Thyroid gland (tissue), 4 donors: ENCODE results near the gene ATP13A2. TPM values are rescaled to one million over a fixed set of nuclear protein-coding genes. Genes with fewer than 3 reads are reported as not detected.

Source experiments
- DNase-seq, 2 donors: peaks; one replicate each; pipeline ENCODE4 v3.0.0-alpha.2; 2019
- H3K27ac ChIP-seq, 3 donors: fragments of 200-600 bp; sonication (generic); 1 replicate in 2 of 3; 2 replicates in 1 of 3; pipeline ENCODE4 v1.5.1; 2016 to 2019; ENCODE audit warnings: mild to moderate bottlenecking in 1 of 3, moderate library complexity in 1 of 3
- H3K27me3 ChIP-seq: fragments of 200-600 bp; sonication (generic); one replicate; pipeline ENCODE4 v1.5.1; 2019
- H3K36me3 ChIP-seq, 2 donors: fragments of 200-600 bp; sonication (generic); one replicate each; pipeline ENCODE4 v1.5.1; 2016 to 2019
- H3K4me1 ChIP-seq, 2 donors: fragments of 200-600 bp; sonication (generic); one replicate each; pipeline ENCODE4 v1.5.1; 2017 to 2019
- H3K4me3 ChIP-seq, 3 donors: fragments of 200-600 bp; sonication (generic); replicated peaks in 1 of 3; 1 replicate in 2 of 3; 2 replicates in 1 of 3; pipeline ENCODE4 v1.5.1; 2016; ENCODE audit warnings: mild to moderate bottlenecking in 1 of 3
- H3K9me3 ChIP-seq: fragments of 200-600 bp; sonication (generic); one replicate; pipeline ENCODE4 v1.5.1; 2017
- POLR2A ChIP-seq, 2 donors: fragments of 450-650 bp; IDR thresholded peaks; one replicate each; pipeline ENCODE4 v1.6.1; 2017; ENCODE audit warnings: antibody characterized with exemption in 2 of 2, mild to moderate bottlenecking in 2 of 2, moderate library complexity in 1 of 2
- WGBS, 2 donors: methylation state at CpG; one replicate each; pipeline ENCODE4 v1.1.5; 2017; 5-methylcytosine and 5-hydroxymethylcytosine counted together
- intact Hi-C: fragments of 100-400 bp; cut with DNase I; formaldehyde crosslinking; loops from one replicate; pipeline ENCODE4 v1.15.1; 2023
- total RNA-seq, 4 donors: library from RNA; depleted of rRNA; stranded (reverse); fragments of >200 nt; gene quantifications; one replicate each; pipeline ENCODE4 v1.2.3, GENCODE V29; 2016
- TF ChIP-seq, protein P1 (sequence below), 6 experiments: fragments of 200-600 bp in 3 of 6; fragments of 450-650 bp in 3 of 6; sonication (generic) in 3 of 6; IDR thresholded peaks; one replicate each; pipeline ENCODE4 v1.5.1; 2016 to 2019; ENCODE audit warnings: antibody characterized with exemption in 6 of 6, mild to moderate bottlenecking in 2 of 6, inconsistent platforms in 1 of 6, moderate library complexity in 1 of 6

The ATP13A2 gene
- total RNA-seq, 4 donors from 2014 or later: 28.7 to 47.0 (median 35.8) TPM

DNA sequence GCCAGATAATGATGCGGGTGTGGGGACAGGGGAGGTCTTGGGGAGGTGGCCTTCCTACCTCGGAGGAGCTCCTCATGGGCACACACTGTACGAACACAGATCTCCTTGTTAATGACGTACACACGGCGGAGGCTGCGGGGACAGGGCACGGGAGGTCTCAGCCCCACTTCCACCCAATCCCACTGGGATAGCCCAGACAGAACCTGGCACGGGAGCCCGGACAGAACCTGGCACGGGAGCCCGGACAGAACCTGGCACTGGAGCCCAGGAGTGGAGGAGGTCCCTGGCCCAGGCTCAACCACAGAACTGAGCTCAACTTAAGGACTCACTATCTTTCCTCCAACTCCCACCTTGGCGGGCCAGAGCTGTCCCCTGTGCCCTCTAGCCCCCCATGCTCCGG lies 36.5 kb downstream of the ATP13A2 start:
- no peaks in the 10 kb centered on the region for H3K27me3 ChIP-seq
- TF ChIP-seq, protein P1, sequence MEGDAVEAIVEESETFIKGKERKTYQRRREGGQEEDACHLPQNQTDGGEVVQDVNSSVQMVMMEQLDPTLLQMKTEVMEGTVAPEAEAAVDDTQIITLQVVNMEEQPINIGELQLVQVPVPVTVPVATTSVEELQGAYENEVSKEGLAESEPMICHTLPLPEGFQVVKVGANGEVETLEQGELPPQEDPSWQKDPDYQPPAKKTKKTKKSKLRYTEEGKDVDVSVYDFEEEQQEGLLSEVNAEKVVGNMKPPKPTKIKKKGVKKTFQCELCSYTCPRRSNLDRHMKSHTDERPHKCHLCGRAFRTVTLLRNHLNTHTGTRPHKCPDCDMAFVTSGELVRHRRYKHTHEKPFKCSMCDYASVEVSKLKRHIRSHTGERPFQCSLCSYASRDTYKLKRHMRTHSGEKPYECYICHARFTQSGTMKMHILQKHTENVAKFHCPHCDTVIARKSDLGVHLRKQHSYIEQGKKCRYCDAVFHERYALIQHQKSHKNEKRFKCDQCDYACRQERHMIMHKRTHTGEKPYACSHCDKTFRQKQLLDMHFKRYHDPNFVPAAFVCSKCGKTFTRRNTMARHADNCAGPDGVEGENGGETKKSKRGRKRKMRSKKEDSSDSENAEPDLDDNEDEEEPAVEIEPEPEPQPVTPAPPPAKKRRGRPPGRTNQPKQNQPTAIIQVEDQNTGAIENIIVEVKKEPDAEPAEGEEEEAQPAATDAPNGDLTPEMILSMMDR (IDR thresholded peaks at IDR 0.05): no peak
- no peak for TF ChIP-seq POLR2A (IDR thresholded peaks at IDR 0.05)
- no peak for DNase-seq
- no peaks in the 10 kb centered on the region for H3K9me3 ChIP-seq
- no peak overlapping the region for H3K4me3 ChIP-seq
- intact Hi-C loops: no loop called here
- no peaks in the 10 kb centered on the region for H3K36me3 ChIP-seq
- 69 to 79% methylated on average over 10 to 14 of the region's 14 CpGs for WGBS, 2 donors
- peaks cover 6 to 17% of the 10 kb centered on the region in 2 donors for H3K4me1 ChIP-seq
- H3K27ac ChIP-seq: no peak overlapping the region

DNA sequence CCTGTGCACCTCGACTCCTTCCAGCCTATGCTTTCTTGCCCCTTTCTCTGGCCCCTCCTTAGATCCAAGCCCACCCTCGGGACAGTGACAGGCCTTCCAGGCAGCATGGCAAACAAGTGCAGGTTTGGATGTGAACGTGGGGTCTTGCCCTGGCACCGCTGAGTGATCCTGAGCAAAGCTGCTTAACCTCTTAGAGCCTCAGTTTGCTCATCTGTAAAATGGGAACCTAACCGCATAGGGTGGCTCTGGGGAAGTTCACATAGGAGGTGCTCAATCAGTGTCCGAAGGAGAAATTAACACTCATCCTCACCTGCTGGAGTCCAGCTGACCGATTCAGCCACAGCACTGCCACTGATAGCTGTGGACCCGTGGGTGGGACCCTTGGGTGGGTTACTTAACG lies 38.5 kb downstream of the ATP13A2 start:
- Histone ChIP-seq H3K9me3 (no peaks in the 10 kb centered on the region), H3K4me3 (no peak overlapping the region), H3K27ac (no peak overlapping the region), H3K27me3 (no peaks in the 10 kb centered on the region), H3K4me1 (peaks cover 0 to 3% of the 10 kb centered on the region in 2 donors), H3K36me3 (no peaks in the 10 kb centered on the region)
- DNase-seq: no peak
- no peak for TF ChIP-seq POLR2A (IDR thresholded peaks at IDR 0.05)
- TF ChIP-seq, protein P1 (IDR thresholded peaks at IDR 0.05): no peak
- WGBS, 2 donors: 83 to 93% methylated on average over 7 to 9 of the region's 9 CpGs
- intact Hi-C loops: no loop called here

DNA sequence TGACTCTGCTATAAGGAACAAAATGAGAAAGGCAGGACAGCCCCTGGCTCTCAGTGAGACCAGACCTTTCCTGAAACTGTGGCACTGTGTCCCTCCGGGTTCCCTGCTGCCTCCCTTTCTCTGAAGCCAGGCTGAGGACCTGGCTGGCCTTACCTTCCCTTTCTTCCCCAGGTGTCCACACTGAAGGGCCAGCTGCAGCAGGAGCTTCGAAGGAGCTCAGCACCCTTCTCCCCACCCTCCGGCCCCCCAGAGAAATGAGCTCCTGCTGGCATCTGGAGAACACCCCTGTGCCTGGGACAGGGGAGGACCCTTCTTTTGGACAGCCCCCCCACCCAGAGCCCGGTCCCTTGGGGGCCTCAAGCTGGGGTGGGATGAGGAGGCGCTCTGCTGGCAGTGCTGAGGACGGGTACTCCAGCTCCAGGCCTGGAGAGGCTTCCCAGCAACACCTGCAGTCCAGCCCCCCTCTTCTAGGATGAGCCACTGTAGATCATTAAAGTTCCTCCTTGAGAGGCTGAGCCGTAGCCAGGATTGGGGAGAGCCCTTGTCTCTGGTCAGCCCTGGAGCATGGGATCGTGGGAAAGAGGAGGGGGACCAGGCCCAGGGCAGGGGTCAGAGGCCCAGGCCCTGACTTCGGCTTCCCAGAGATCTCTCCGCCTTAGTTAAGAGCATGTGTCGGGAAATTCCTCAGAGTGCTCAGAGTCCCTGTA lies 39.4 kb downstream of the ATP13A2 start:
- Histone ChIP-seq H3K27me3 (no peaks in the 10 kb centered on the region), H3K9me3 (no peaks in the 10 kb centered on the region), H3K36me3 (no peaks in the 10 kb centered on the region), H3K27ac (no peak overlapping the region), H3K4me1 (peaks cover 4 to 7% of the 10 kb centered on the region in 2 donors), H3K4me3 (no peak overlapping the region)
- intact Hi-C loops: no loop called here
- DNase-seq: no peak
- TF ChIP-seq POLR2A (IDR thresholded peaks at IDR 0.05): no peak
- 81 to 86% methylated on average over 11 of the region's 11 CpGs for WGBS, 2 donors

DNA sequence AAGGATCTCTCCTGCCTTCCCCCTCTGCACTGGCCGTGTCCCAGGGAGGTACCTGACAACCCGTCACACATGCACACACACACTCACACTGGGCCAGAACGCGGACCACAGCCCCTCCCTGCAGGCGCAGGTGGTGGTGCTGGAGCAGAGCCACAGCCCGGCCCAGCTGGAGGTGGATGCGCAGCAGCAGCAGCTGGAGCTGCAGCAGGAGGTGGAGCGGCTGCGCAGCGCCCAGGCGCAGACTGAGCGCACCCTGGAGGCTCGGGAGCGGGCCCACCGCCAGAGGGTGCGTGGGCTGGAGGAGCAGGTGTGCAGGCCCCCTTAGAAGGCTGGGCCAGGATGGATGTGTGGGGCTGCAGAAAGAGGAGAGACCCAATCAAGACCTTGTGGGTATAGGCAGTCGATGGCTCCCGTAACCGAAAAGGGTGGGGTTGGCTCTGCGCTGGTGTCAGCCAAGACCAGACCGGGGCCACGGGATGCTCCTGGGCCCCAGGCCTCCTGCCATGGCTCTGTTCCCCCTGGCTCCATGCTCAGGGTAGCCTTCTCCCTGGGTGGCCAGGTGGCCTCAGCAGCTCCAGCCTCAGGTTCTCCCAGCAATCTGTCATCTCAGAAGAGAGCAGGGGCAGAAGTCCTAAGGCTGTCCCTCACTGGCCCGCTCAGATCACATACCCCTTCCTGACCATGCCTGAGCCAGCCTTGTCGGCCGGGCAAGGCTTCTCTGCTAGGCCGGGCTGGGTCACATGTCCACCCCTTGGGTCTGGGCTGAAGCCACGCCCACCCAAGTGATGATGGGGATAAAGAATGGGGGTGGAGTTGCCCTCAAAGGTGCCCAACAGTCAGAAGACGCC lies 40.2 kb downstream of the ATP13A2 start:
- intact Hi-C loops: no loop called here
- WGBS, 2 donors: 82 to 86% methylated on average over 12 to 25 of the region's 28 CpGs
- no peak overlapping the region for H3K27ac ChIP-seq

DNA sequence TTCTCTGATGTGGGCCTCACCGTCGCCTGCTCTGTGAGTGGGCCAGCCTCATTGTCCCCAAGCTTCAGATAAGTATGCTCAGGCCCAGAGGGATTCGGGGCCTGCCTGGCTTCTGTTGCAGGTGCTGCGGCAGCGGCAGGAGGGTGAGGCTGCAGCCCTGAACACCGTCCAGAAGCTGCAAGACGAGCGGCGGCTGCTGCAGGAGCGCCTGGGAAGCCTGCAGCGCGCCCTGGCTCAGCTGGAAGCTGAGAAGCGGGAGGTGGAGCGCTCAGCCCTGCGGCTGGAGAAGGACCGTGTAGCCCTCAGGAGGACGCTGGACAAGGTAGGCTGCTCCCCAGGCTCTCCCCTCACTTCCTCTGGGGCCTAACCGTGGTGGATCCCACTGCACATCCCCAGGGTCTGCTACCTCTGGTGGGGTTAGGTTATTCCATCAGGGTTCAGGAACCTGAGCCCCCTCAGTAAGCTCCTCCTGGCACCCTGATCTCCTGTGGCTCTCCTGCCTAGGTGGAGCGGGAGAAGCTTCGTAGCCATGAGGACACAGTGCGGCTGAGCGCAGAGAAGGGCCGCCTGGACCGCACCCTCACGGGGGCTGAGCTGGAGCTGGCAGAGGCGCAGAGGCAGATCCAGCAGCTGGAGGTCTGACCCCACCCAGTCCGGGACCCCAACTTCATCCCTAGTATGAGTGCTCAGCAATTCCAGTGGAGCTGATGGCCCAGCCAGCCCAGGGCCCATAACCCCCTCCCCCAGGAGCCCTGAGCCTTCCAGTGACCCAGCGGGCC lies 41.4 kb downstream of the ATP13A2 start:
- peaks cover 12 to 17% of the 10 kb centered on the region in 2 donors for H3K4me1 ChIP-seq
- intact Hi-C loops: no loop called here
- H3K27ac ChIP-seq: no peak overlapping the region
- peaks cover 0 to 8% of the 10 kb centered on the region in 2 donors for H3K36me3 ChIP-seq
- H3K27me3 ChIP-seq: no peaks in the 10 kb centered on the region
- TF ChIP-seq, protein P1 (IDR thresholded peaks at IDR 0.05): no peak
- TF ChIP-seq POLR2A (IDR thresholded peaks at IDR 0.05): no peak
- WGBS, 2 donors: 93 to 95% methylated on average over 3 to 26 of the region's 28 CpGs
- no peak for DNase-seq
- H3K9me3 ChIP-seq: no peaks in the 10 kb centered on the region
- H3K4me3 ChIP-seq: no peak overlapping the region

More for the DNA sequence above, 40.2 kb downstream of the ATP13A2 start:
- Histone ChIP-seq H3K36me3 (no peaks in the 10 kb centered on the region), H3K9me3 (no peaks in the 10 kb centered on the region), H3K4me3 (no peak overlapping the region), H3K4me1 (peaks cover 12 to 15% of the 10 kb centered on the region in 2 donors), H3K27me3 (no peaks in the 10 kb centered on the region)
- TF ChIP-seq, protein P1 (IDR thresholded peaks at IDR 0.05): no peak
- TF ChIP-seq POLR2A (IDR thresholded peaks at IDR 0.05): no peak
- DNase-seq: no peak
